ENCODE data around the gene IVL. TPM values are rescaled to one million over a fixed set of nuclear protein-coding genes. Genes with fewer than 3 reads are reported as not detected.
A peak's percentile ranks its signal among the peaks of the same experiment; 100 is the strongest.

Gene IVL
- total RNA-seq: not detected

DNA sequence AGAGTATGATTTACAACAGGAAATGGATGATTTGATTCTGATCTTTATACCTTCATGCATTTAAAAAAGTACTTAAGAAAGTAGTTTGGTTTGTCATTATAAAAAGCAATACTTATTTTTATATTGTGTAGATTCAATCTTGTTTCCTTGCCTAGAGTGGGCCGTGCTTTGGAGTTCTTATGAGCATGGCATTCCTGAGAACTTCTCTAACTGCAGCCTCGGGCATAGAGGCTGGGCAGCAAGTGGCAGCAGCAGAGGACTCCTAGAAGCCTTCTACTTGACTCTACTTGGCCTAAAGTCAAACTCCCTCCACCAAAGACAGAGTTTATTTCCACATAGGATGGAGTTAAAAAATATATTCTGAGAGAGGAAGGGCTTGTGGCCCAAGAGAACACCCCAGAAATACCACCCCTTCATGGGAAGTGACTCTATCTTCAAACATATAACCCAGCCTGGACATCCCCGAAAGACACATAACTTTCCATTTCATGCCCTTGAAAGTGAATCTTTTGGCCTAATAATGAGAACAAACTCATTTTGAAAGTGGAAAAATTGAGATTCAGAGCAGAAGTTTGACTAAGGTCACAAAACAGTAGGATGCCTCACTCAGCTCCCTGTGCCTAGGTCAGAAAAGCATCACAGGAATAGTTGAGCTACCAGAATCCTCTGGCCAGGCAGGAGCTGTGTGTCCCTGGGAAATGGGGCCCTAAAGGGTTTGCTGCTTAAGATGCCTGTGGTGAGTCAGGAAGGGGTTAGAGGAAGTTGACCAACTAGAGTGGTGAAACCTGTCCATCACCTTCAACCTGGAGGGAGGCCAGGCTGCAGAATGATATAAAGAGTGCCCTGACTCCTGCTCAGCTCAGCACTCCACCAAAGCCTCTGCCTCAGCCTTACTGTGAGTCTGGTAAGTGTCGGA lies at the start of gene IVL:
IVL (plus strand) TSS at position 861 of the 916 bp plus-strand sequence. CDS start 1,252 bp downstream, outside the sequence.
- Mint-ChIP-seq H3K9me3 (ENCODE audit: low read depth) (no peaks in the 10 kb centered on the region), H3K36me3 (no peaks in the 10 kb centered on the region), H3K27me3 (peaks cover 16% of the 10 kb centered on the region), H3K4me3 (no peak within 1 kb of the TSS), H3K4me1 (no peaks in the 10 kb centered on the region), H3K27ac (no peak within 1 kb of the TSS)
- ATAC-seq (no peak), DNase-seq (no peak)
- CTCF ChIA-PET: no interaction called here

GRCh38 chr1:152859696-152860095 lies 48.6 kb upstream of the IVL start, which contains the start of gene LCE7A:
TSS of gene LCE7A (plus strand) at chr1:152859996. CDS start at chr1:152860698, 702 bp downstream.
- H3K27me3 Mint-ChIP-seq: peaks cover 4% of the 10 kb centered on the region
- DNase-seq: no peak
- no peak within 1 kb of the TSS for H3K27ac Mint-ChIP-seq
- no peak for ATAC-seq
- no peak within 1 kb of the TSS for H3K4me3 Mint-ChIP-seq
- CTCF ChIA-PET: interaction anchor here (0.9 kb wide), 1 partner anchor 11 kb away, joined by 3 read pairs; no protein-coding TSS in a partner anchor
- no peaks in the 10 kb centered on the region for H3K9me3 Mint-ChIP-seq (ENCODE audit: low read depth)
- H3K36me3 Mint-ChIP-seq: no peaks in the 10 kb centered on the region
- H3K4me1 Mint-ChIP-seq: no peaks in the 10 kb centered on the region

GRCh38 chr1:152860129-152860528 lies 48.2 kb upstream of the IVL start:
- no peaks in the 10 kb centered on the region for H3K4me1 Mint-ChIP-seq
- peaks cover 4% of the 10 kb centered on the region for H3K27me3 Mint-ChIP-seq
- no peak for DNase-seq
- H3K4me3 Mint-ChIP-seq: no peak overlapping the region
- CTCF ChIA-PET: interaction anchor here (0.9 kb wide), 1 partner anchor 11 kb away, joined by 3 read pairs; no protein-coding TSS in a partner anchor
- H3K27ac Mint-ChIP-seq: no peak overlapping the region
- no peaks in the 10 kb centered on the region for H3K9me3 Mint-ChIP-seq (ENCODE audit: low read depth)
- H3K36me3 Mint-ChIP-seq: no peaks in the 10 kb centered on the region
- no peak for ATAC-seq

DNA sequence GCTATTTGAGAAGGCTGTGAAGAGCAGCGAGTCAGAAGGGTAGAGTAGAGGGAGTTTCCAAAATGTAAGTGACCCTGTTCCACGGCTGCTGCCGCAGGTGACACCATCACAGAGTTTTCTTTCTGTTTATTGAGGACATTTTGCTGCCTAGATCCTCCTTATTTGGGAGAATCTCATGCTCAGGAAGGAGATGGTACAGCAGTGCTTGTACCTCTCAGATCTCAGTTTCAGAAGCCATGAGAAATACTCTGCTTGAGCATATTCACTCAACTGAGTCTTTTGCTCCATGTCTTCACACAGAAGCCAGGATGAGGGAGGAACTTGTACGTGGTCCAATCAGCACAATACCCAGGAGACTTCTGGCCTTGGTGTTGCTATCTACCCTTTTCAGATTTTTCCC lies 47.0 kb upstream of the IVL start:
- Mint-ChIP-seq H3K9me3 (ENCODE audit: low read depth) (no peaks in the 10 kb centered on the region), H3K4me3 (no peak overlapping the region), H3K36me3 (no peaks in the 10 kb centered on the region), H3K27me3 (peaks cover 4% of the 10 kb centered on the region), H3K27ac (no peak overlapping the region), H3K4me1 (no peaks in the 10 kb centered on the region)
- ATAC-seq: no peak
- no peak for DNase-seq
- CTCF ChIA-PET: no interaction called here

GRCh38 chr1:152864443-152864842 lies 43.9 kb upstream of the IVL start:
- Mint-ChIP-seq H3K36me3 (no peaks in the 10 kb centered on the region), H3K4me1 (no peaks in the 10 kb centered on the region), H3K27ac (no peak overlapping the region), H3K9me3 (ENCODE audit: low read depth) (no peaks in the 10 kb centered on the region), H3K27me3 (peaks cover 4% of the 10 kb centered on the region), H3K4me3 (no peak overlapping the region)
- CTCF ChIA-PET: no interaction called here
- ATAC-seq: no peak
- DNase-seq: no peak

DNA sequence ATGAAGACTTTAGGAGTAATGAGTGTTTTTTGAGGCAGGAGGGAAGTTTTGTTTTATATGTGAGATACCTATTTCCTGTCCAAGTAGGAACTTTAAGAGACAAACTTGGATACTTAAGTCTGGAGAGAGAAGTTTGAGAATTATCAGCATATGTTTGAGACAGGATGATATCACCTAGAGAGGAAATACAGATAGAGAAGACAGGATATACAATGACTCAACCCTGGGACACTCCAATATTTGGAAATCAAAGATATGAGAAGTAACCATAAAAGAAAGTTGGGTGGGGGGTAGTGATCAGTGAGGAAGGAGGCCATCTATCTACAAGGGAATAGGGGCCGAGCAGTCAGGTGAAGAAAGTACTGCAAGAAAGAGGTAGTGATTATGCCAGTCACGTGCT lies 42.0 kb upstream of the IVL start:
- CTCF ChIA-PET: no interaction called here
- ATAC-seq (no peak), DNase-seq (no peak)
- no peaks in the 10 kb centered on the region for H3K4me1 Mint-ChIP-seq
- H3K4me3 Mint-ChIP-seq: no peak overlapping the region
- no peak overlapping the region for H3K27ac Mint-ChIP-seq
- no peaks in the 10 kb centered on the region for H3K36me3 Mint-ChIP-seq
- H3K27me3 Mint-ChIP-seq: peaks cover 6% of the 10 kb centered on the region
- no peaks in the 10 kb centered on the region for H3K9me3 Mint-ChIP-seq (ENCODE audit: low read depth)

GRCh38 chr1:152869808-152870419 lies 38.4 kb upstream of the IVL start:
- ATAC-seq (peak; percentile 55), DNase-seq (peak; percentile 70)
- no peaks in the 10 kb centered on the region for H3K36me3 Mint-ChIP-seq
- H3K27ac Mint-ChIP-seq: no peak overlapping the region
- CTCF ChIA-PET: interaction anchor here (0.8 to 1.8 kb wide), 6 partner anchors 19 to 352 kb away, joined by 3 to 5 read pairs (median 4); no protein-coding TSS in a partner anchor
- no peaks in the 10 kb centered on the region for H3K4me1 Mint-ChIP-seq
- no peaks in the 10 kb centered on the region for H3K9me3 Mint-ChIP-seq (ENCODE audit: low read depth)
- peaks cover 2% of the 10 kb centered on the region for H3K27me3 Mint-ChIP-seq
- no peak overlapping the region for H3K4me3 Mint-ChIP-seq

DNA sequence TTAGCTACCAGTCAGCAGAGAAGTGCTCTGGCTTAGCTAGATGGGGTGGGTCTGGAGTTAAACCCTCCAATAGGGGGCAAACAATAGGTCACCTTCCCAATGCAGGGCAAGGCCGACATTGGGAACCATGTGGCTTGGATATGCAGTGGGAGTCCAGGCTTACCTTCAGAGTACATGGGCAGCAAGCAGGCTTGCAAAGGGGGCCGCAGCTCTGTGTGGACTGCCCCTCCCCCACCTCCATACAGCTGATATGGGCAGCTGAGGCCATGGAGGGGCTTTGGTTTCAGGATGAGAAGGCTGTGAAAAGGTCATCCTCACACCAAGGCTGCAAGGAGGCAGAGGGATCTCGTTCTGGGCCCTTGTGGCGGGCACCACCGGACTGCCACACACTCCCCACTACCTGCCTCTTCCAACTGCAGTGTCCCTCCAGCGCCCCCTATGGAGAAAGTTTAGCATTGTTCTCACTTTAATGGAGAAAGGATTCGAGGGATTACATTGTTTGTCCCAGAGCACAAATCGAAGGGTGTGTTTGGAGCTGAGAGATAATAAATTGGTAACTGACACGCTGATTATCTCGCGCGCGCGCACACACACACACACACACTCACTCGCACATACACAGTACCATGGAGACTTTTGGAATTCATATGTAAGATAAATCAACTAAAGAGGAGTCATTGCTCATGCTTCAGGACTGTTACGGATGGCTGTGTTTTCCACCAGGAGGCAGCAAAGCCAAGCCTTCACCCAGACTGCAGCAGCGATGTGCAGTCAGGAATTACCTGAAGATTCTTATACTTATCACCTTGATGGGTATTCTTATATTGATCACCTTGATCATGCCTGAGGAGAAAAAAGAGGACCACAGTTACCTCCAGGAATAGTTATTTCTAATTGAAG lies 37.3 kb upstream of the IVL start:
- CTCF ChIA-PET: interaction anchor here (0.8 to 1.8 kb wide), 6 partner anchors 11 to 350 kb away, joined by 3 to 5 read pairs (median 4); partner anchors contain the start of gene LCE7A
- Mint-ChIP-seq H3K27me3 (peaks cover 11% of the 10 kb centered on the region), H3K36me3 (no peaks in the 10 kb centered on the region), H3K27ac (no peak overlapping the region), H3K4me1 (no peaks in the 10 kb centered on the region), H3K9me3 (ENCODE audit: low read depth) (no peaks in the 10 kb centered on the region), H3K4me3 (no peak overlapping the region)
- ATAC-seq (no peak), DNase-seq (no peak)

DNA sequence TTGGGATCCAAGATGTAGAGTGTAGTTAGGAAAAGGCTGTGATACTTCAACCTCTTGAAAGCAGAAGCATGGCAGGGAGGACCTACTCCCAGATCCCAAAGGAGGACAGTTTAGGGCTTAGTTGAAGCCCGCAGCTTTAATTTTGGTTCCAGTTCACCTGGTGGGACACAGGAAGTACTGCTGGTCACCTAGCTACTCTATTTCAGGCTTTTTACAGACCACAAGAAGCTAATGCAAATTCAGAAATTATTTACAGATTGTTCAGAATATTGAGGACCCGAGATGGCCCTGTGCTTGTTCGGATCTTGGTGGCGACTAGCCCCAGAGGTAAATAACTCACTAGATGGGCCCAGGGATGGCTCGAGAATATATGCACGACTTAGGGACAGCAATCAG lies 36.6 kb upstream of the IVL start:
- ATAC-seq (no peak), DNase-seq (no peak)
- Mint-ChIP-seq H3K36me3 (no peaks in the 10 kb centered on the region), H3K27ac (no peak overlapping the region), H3K4me3 (no peak overlapping the region), H3K4me1 (no peaks in the 10 kb centered on the region), H3K9me3 (ENCODE audit: low read depth) (no peaks in the 10 kb centered on the region), H3K27me3 (peaks cover 11% of the 10 kb centered on the region)
- CTCF ChIA-PET: interaction anchor here (1.6 kb wide), 1 partner anchor 15 kb away, joined by 4 read pairs; no protein-coding TSS in a partner anchor

- no peaks in the 10 kb centered on the region for H3K4me1 Mint-ChIP-seq
- CTCF ChIA-PET: no interaction called here
- ATAC-seq: no peak
Observed at GRCh38 chr1:152873495-152873894, 34.9 kb upstream of the IVL start.

GRCh38 chr1:152876827-152877226 lies 31.5 kb upstream of the IVL start:
- Mint-ChIP-seq H3K9me3 (ENCODE audit: low read depth) (no peaks in the 10 kb centered on the region), H3K27me3 (peaks cover 12% of the 10 kb centered on the region), H3K36me3 (no peaks in the 10 kb centered on the region), H3K4me3 (no peak overlapping the region), H3K27ac (no peak overlapping the region), H3K4me1 (no peaks in the 10 kb centered on the region)
- no peak for ATAC-seq
- CTCF ChIA-PET: no interaction called here
- DNase-seq: no peak

More at GRCh38 chr1:152873495-152873894, 34.9 kb upstream of the IVL start:
- no peak for DNase-seq
- Mint-ChIP-seq H3K36me3 (no peaks in the 10 kb centered on the region), H3K4me3 (no peak overlapping the region), H3K9me3 (ENCODE audit: low read depth) (no peaks in the 10 kb centered on the region), H3K27ac (no peak overlapping the region), H3K27me3 (peaks cover 14% of the 10 kb centered on the region)

DNA sequence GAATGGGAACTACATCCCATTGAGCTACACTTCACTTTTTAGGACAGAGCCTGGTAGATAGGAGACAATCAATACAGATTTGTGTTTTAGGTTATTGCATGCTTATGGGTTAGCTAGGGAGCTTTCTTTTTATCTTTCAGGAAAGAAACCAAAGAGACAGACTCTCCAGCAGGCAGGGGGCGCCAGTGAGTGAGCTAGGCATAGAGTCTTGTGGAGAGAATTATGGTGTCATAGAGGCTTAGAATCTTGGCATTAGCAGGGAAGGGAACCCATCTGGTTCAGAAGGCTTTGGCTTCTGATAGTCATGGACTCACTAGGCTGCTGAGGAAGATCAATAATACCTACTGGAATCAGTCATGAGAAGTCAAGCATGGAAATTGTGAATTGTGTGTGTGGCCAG lies 30.3 kb upstream of the IVL start, which contains the start of gene SMCP:
SMCP (plus strand) TSS at position 281 of the 400 bp plus-strand sequence. CDS start 6,101 bp downstream, outside the sequence.
- no peak for DNase-seq
- Mint-ChIP-seq H3K4me3 (no peak within 1 kb of the TSS), H3K27me3 (peaks cover 12% of the 10 kb centered on the region), H3K27ac (no peak within 1 kb of the TSS), H3K36me3 (no peaks in the 10 kb centered on the region), H3K4me1 (no peaks in the 10 kb centered on the region), H3K9me3 (ENCODE audit: low read depth) (no peaks in the 10 kb centered on the region)
- ATAC-seq: no peak
- CTCF ChIA-PET: no interaction called here
